HG02981 (cell line): Measurements from ENCODE around the gene KRTAP2-4.
"Not testable (repeated sequence)": the region's sequence is repeated elsewhere in the genome, so short reads cannot be mapped to it uniquely, and the experiment has no call there.

Experiments used
- ATAC-seq: cut with Tn5 transposase; IDR thresholded peaks from one replicate; pipeline ENCODE4 v1.9.1; 2021; ENCODE audit warnings: mild to moderate bottlenecking, moderate library complexity; ENCODE audit not compliant: unreplicated experiment

KRTAP2-4 gene, protein sequence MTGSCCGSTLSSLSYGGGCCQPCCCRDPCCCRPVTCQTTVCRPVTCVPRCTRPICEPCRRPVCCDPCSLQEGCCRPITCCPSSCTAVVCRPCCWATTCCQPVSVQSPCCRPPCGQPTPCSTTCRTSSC

DNA sequence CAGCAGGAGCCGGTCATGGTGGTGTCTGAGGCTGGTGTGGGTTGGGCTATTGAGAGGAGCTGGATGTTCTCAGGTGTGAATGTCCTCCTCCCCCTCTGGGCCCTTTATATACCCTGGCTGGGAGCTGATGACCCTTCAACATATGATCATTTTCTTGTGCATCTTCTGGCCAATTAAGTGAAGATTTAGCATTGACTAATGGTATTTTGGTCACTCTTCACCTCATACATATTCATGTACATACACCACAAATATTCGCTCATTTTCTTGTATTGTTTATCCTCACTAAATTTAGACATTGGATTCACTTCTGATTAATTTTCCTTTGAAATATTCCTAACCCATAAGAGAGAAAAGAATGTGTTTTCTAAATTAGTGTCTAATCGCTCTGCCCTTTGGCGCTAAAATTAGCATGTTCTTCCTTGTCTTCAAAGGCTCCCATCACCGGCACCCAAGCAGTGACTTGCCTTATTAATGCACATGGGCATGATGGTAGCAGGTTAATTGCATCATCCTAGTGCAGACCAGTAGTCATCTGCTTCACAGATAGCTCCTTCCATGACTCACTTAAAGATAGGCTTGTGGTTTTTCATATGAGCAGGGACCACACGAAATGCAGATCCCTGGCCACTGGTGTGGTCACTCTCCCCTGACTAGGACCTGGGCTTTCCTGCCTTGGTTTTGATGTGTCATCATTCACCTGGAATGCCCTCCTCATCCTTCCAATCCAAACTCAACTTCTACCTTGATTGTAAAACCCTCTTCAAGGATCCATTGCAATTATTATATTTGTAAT, at the start of gene KRTAP2-4:
Gene KRTAP2-4, minus strand, starts transcription at position 51 of the 796 bp plus-strand sequence. Its CDS starts 34 bp downstream, at position 17.
- no peak for ATAC-seq

DNA sequence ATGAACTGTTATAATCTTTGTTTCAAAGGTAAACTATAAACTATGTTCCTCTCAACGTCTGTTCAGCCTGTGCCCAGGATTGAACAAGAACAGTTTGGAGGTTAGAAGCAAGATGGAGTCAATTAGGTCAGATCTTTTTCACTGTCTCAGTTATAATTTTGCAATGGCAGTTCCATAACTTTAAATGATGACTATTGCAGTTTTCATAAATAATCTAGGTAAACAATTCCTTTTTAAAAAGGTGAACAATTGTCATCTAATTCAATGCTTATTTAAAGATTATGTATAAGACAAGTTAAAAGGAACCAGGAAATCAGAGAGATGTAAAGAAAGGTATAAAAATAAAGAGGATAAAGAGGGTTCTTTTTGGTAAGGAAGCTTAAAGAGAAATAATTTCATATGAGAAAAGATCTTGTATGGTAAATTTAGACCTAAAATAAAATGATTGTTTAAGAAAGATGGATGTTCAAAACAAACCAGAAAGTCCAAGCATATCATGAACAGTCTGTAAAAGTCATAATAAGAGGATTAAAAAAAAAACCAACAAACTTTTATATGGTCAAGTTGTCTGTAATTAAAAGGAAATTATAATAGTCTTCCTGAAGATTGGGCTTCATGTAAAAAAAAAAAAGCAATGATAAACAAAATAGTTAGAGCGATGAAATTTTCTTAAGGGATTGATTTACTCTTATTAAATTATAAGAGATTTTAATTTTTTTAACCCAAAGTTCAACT, 45.6 kb upstream of the KRTAP2-4 start:
- ATAC-seq = no peak

DNA sequence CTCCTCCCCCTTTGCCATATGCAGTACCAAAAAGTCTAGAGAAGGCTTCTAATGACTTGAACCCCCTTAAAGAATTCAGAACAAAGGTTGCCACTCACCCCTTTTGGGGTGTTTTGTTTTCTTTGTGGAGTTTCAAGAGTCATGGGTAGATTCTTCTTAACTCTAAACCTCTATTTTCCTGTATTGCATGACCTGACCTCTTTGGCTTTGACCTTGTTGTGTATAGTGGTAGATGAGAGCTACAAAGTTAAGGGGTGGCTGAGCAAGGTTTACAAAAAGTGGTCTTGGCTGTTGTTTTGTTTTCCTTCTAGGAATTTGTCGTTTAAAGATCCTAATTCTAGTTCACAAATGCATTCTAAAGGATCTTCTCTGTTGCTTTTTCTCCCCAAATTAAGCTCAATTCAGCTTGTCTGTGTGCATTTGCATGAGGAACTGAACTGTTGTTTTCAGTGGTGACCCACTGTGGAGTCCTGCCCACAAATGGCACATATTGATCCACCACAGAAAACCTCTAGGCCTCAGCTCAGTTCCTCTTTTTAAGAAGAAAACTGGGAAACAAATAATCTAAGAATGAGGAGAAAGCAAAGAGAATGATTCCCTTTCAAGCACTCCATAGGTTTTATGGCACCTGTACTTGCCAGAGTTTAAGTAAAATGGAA, 43.2 kb upstream of the KRTAP2-4 start:
- not testable (repeated sequence) for ATAC-seq

DNA sequence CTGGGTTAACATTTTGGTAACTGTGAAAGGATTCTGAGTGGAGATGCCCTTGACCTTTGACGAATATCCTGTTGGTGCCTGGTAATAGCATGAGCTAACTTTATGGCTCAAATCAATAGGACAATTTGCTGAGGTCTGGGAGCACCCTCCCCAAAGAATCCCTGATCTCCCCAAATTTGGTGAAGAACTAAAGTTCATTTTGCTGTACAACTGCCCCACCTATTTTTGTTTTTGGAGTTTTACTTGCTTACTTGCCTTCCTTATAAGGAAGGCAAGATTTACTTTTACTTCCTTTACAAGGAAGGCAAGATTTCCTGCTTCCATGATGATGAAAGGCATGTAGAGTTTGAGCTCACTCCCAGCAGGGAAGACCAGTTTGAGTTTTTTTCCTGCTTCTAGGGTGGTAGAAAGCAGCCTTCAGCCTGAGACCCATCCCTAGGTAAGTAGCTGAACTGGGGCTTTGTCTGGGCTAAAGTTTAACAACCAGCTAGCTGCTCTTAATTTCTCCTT, 42.3 kb upstream of the KRTAP2-4 start:
- no peak for ATAC-seq

DNA sequence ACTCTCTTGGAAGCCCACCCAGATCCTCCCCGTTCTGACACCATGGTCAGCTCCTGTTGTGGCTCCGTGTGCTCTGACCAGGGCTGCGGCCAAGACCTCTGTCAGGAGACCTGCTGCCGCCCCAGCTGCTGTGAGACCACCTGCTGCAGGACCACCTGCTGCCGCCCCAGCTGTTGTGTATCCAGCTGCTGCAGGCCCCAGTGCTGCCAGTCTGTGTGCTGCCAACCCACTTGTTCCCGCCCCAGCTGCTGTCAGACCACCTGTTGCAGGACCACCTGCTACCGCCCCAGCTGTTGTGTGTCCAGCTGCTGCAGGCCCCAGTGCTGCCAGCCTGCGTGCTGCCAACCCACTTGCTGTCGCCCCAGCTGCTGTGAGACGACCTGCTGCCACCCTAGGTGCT, 39.7 kb upstream of the KRTAP2-4 start, which contains the start of gene KRTAP4-9:
Gene KRTAP4-9, plus strand, starts transcription at position 43 of the 400 bp plus-strand sequence. Its CDS starts 0 bp downstream, at position 43.
- not testable (repeated sequence) for ATAC-seq

DNA sequence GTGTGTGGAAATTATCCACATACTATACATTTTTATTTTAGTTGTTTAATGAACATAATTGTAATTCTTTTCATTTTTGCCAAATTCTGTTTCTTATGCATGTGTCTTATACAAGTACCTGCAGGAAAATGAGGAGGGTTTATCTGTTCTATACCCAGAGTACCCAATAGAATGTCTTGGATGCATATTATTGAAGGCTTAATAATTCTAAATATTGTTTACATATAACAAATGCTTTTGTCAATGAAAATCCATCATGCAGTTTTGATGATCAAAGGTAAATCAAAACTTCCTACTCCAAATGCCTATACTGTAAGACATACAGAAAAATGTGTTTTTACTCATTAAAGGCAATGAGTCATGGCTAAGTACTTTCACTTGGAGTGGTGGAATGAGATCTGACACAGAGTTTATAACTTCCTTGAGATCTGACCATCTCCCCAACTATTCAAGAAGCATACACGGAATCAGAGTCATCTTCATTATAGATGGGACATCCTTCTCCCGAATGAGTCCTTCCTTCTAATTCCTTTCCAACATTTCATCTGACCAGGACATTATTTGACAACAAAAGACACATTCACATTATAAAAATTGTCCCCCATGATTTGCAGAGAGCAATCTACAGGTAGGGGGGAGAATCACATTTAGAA, 38.8 kb upstream of the KRTAP2-4 start:
- ATAC-seq = not testable (repeated sequence)

DNA sequence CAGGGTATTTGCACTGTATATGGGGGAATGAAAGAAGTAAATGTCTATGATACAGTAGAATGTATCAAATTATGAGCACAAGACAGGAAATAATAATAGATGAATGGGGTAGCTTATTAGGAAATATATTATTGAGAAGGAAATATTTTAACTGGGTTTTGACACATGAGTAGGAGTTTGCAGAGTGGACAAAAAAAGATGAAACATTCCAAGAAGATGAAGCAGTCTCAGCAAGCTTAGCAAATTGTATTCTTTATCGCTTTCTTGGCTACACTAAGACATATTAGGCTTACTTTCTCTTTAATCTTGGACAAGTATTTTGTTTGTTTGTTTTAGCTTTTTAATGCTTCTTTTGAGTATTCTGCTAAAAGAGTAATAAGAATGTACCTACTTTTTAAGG, 38.2 kb upstream of the KRTAP2-4 start:
- no peak for ATAC-seq

DNA sequence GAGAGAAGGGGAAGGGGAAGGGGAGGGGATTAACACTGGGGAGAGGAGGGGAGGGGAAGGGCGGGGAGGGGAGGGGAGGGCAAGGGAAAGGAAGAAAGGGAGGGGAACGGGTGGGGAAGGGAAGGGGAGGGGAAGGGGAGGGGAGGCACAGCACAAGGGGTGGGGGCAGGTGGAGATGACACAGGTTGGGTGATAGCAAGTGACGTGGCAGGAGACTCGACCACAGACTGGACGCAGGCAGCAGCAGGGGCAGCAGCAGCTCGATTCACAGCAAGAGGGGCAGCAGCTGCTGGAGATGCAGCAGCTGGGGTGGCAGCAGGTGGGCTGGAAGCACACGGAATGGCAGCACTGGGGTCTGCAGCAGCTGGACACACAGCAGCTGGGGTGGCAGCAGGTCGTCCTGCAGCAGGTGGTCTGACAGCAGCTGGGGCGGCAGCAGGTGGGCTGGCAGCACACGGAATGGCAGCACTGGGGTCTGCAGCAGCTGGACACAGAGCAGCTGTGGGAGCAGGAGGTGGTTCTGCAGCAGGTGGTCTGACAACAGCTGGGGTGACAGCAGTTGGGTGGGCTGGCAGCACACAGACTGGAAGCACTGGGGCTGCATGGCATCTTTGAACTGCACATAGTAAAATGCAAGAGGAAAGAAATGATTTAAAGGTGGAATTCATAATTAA, 36.0 kb upstream of the KRTAP2-4 start, which contains the start of gene KRTAP4-16:
Gene KRTAP4-16, minus strand, starts transcription at position 624 of the 674 bp plus-strand sequence. Its CDS starts 0 bp downstream, at position 624.
- no peak for ATAC-seq

DNA sequence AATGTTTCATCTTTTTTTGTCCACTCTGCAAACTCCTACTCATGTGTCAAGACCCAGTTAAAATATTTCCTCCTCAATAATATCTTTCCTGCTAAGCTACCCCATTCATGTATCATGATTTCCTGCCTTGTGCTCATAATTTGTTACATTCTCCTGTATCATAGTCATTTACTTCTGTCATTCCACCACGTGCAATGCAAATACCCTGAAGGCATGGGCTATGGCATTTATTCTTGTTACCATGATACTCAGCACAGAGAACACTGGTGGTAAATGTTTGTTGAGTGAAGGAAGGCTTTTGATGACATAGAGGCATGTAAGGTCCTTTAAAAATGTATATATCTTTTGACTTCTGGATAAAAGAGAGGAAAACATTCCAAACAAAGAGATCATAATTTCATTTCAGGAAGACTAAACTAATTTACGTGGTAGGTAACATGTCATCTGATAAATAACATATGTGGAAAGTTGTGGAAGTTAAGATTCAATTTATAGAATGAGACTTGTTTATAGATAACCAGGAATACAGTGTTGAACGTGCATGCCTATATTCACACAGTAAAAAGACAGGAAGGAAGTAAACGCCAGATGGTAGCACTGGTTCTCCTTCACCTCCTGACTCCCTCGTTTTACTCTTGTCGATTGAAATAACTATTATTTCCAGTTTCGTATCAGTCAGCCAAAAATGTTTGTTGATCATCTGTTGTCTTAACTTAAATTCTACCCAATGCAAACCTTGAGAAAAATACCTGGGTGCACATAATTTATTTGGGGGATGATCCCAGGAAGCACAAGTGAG, 34.2 kb upstream of the KRTAP2-4 start:
- ATAC-seq = not testable (repeated sequence)

DNA sequence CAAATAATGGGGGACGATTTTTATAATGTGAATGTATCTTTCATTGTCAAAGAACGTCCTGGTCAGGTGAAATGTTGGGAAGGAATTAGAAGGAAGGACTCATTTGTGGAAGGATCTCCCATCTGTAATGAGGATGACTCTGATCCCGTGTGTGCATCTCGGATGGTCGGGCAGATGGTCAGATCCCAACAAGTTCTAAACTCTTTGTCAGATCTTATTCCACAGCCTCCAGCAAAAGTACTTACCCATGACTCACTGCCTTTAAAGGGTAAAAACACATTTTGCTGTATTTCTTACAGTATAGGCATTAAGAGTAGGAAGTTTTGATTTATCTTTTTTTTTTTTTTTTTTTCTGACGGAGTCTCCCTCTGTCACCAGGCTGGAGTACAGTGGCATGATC, 32.8 kb upstream of the KRTAP2-4 start:
- no peak for ATAC-seq

DNA sequence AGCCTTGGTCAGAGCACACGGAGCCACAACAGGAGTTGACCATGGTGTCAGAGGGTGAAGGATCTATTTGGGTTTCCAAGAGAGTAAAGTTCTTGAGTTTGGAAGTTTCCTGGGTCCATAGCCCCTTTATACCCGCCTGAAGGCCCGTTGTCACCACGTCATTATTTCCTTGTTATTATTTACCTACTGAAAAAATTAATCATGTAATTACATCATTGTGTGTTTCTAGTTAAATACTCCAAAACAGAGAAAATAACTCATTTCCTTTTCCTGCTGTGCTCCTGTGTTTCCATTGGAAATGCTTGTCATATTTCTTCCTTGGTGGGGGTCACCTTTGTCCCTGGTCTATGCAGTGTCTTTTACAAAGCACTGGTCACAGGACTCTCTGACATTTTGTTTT, 32.4 kb upstream of the KRTAP2-4 start, which contains the start of gene KRTAP4-8:
Gene KRTAP4-8, minus strand, starts transcription at position 101 of the 400 bp plus-strand sequence. Its CDS starts 58 bp downstream, at position 43.
- ATAC-seq = no peak

DNA sequence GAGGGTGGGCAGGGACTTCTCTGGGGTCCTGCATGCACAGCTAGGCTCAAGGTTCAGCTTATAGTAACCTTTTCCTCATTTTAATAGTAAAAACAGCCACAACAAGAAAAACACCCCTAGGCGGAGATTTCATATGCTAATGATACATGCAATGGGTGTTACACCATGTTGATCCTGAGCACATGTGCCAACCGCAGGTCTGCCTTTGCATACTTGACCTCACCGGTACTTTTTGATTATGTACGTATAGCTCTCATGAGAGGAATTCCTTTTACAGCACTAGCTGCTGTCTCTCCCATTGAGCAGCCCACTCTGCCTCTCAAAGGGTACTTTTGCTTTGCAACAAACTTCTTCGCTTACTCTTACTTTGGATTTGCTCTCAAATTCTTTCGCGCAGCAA, 30.4 kb upstream of the KRTAP2-4 start:
- no peak for ATAC-seq

DNA sequence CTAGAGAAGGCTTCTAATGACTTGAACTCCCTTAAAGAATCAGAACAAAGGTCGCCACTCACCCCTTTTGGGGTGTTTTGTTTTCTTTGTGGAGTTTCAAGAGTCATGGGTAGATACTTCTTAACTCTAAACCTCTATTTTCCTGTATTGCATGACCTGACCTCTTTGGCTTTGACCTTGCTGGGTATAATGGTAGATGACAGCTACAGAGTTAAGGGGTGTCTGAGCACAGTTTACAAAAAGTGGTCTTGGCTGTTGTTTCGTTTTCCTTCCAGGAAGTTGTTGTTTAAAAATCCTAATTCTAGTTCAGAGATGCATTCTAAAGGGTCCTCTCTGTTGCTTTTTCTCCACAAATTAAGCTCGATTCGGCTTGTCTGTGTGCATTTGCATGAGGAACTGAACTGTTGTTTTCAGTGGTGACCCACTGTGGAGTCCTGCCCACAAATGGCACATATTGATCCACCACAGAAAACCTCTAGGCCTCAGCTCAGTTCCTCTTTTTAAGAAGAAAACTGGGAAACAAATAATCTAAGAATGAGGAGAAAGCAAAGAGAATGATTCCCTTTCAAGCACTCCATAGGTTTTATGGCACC, 23.2 kb upstream of the KRTAP2-4 start:
- ATAC-seq = not testable (repeated sequence)

DNA sequence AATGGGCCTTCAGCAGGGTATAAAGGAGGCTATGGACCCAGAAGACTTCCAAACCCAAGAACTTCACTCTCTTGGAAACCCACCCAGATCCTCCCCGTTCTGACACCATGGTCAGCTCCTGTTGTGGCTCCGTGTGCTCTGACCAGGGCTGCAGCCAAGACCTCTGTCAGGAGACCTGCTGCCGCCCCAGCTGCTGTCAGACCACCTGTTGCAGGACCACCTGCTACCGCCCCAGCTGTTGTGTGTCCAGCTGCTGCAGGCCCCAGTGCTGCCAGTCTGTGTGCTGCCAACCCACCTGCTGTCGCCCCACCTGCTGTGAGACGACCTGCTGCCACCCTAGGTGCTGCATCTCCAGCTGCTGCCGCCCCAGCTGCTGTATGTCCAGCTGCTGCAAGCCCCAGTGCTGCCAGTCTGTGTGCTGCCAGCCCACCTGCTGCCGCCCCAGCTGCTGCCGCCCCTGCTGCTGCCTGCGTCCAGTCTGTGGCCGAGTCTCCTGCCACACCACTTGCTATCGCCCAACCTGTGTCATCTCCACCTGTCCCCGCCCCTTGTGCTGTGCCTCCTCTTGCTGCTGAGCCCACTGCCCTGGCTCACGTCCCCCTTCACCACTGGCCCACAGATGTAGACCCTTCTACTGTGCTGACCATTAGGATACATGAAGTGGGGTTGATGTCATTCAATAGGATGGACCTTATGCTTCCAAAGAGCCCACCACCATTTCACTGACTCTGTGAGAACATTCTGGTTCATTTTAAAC, 18.6 kb upstream of the KRTAP2-4 start, which contains the start of gene KRTAP4-7:
Gene KRTAP4-7, plus strand, starts transcription at position 51 of the 757 bp plus-strand sequence. Its CDS starts 57 bp downstream, at position 108.
- ATAC-seq = not testable (repeated sequence)

DNA sequence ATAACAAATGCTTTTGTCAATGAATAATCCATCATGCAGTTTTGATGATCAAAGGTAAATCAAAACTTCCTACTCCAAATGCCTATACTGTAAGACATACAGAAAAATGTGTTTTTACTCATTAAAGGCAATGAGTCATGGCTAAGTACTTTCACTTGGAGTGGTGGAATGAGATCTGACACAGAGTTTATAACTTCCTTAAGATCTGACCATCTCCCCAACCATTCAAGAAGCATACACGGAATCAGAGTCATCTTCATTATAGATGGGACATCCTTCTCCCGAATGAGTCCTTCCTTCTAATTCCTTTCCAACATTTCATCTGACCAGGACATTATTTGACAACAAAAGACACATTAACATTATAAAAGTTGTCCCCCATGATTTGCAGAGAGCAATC, 17.7 kb upstream of the KRTAP2-4 start:
- not testable (repeated sequence) for ATAC-seq

DNA sequence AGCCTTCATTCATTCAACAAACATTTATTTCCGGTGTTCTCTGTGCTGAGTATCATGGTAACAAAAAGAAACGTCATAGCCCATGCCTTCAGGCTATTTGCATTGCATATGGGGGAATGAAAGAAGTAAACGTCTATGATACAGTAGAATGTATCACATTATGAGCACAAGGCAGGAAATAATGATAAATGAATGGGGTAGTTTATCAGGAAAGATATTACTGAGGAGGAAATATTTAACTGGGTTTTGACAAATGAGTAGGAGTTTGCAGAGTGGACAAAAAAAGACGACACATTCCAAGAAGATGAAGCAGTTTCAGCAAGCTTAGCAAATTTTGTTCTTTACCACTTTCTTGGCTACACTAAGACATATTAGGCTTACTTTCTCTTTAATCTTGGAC, 16.9 kb upstream of the KRTAP2-4 start:
- ATAC-seq = no peak

DNA sequence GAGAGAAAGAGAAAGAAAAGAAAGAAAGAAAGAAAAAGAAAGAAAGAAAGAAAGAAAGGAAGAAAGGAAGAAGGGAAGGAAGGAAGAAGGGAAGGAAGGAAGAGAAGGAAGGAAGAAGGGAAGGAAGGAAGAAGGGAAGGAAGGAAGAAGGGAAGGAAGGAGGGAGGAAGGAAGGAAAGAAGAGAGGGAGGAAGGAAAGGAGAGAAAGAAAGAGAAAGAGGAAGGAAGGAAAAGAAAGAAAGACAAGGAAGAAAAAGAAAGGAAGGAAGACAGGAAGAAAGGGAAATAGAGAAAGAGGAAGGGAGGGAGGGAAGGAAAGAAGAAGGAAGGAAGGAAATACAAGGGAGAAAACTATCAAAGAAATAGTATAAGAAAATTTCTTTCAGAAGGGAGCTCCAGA, 11.1 kb upstream of the KRTAP2-4 start:
- ATAC-seq = no peak
